ENCODE data around the gene CALD1.

DNA sequence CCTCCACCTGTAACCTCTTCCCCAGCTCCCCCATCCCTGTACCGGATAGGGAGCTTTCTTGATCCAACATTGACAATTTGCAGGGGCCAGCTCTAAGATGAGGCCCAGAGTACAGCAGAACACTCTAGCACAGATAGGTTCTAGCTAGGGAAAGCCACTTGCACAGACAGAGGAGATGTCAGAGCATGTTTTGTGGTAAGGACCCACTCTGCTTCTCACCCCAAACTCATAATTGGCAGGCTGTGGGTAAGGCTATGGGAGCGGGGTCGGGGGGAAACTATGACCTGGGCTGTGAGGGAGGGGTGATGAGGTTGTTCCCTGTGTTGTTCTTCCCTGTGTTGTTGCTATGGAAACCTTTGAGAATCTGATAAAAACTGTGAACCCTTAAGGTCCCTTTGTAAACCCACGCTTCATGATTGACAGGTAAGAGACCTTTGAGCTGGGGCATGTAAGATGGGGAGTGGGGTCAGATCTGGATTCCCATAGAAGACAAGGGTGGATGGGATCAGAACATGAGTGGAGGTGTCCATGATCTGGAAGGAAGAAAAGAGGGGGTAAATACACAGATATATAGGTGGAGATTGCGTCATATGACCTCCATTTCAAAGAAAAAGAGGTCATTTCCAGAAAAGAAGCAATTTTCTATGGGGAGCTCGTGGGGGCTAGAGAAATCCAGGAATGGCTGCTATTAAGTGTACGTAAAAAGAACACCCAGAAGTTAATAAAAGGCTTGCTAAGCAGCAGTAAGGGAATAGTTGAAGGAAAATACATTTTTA, 4.0 kb downstream of the CALD1 start:
- TF ChIP-seq, protein P1, sequence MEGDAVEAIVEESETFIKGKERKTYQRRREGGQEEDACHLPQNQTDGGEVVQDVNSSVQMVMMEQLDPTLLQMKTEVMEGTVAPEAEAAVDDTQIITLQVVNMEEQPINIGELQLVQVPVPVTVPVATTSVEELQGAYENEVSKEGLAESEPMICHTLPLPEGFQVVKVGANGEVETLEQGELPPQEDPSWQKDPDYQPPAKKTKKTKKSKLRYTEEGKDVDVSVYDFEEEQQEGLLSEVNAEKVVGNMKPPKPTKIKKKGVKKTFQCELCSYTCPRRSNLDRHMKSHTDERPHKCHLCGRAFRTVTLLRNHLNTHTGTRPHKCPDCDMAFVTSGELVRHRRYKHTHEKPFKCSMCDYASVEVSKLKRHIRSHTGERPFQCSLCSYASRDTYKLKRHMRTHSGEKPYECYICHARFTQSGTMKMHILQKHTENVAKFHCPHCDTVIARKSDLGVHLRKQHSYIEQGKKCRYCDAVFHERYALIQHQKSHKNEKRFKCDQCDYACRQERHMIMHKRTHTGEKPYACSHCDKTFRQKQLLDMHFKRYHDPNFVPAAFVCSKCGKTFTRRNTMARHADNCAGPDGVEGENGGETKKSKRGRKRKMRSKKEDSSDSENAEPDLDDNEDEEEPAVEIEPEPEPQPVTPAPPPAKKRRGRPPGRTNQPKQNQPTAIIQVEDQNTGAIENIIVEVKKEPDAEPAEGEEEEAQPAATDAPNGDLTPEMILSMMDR (IDR thresholded peaks at IDR 0.05) = no peak
- TF ChIP-seq POLR2A (IDR thresholded peaks at IDR 0.05) = no peak

All from body of pancreas (tissue), 4 donors.